Measurements from ENCODE around the gene PDE8A. TPM values are rescaled to one million over a fixed set of nuclear protein-coding genes. Genes with fewer than 3 reads are reported as not detected.

Gene PDE8A
- total RNA-seq, 4 donors from 2014 or later, result 14.0 to 28.6 (median 22.2) TPM

DNA sequence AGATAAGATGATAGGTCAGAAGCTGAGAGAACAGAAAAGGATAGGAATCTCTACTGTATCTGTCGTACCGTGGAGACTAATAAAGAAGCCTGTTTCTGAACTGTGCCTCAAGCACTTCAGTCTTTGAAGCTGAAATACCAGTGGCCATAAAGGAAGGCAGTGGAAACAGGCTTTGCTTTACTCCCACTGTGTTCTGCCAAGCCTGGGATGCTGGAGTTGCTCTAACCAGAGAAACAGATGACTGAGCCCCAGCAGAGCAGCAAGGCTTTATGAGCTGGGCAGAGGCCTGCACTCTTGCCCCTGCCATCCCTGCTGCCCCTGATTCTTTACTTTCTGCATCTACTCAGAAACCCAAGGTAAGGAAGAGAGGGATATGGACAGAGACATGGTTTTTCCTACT is 89.4 kb downstream of the PDE8A start:
- no peak for DNase-seq
- no peaks in the 10 kb centered on the region for H3K27me3 ChIP-seq
- intact Hi-C loops (cut with DNase I), result no loop called here
- H3K4me3 ChIP-seq, result no peak overlapping the region
- WGBS, 2 donors, result 88 to 93% methylated on average over 2 of the region's 2 CpGs
- no peak overlapping the region for H3K27ac ChIP-seq
- H3K9me3 ChIP-seq, result no peaks in the 10 kb centered on the region
- peaks cover 0 to 43% (median 0%) of the 10 kb centered on the region in 3 donors for H3K36me3 ChIP-seq
- TF ChIP-seq, protein P1, sequence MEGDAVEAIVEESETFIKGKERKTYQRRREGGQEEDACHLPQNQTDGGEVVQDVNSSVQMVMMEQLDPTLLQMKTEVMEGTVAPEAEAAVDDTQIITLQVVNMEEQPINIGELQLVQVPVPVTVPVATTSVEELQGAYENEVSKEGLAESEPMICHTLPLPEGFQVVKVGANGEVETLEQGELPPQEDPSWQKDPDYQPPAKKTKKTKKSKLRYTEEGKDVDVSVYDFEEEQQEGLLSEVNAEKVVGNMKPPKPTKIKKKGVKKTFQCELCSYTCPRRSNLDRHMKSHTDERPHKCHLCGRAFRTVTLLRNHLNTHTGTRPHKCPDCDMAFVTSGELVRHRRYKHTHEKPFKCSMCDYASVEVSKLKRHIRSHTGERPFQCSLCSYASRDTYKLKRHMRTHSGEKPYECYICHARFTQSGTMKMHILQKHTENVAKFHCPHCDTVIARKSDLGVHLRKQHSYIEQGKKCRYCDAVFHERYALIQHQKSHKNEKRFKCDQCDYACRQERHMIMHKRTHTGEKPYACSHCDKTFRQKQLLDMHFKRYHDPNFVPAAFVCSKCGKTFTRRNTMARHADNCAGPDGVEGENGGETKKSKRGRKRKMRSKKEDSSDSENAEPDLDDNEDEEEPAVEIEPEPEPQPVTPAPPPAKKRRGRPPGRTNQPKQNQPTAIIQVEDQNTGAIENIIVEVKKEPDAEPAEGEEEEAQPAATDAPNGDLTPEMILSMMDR (IDR thresholded peaks at IDR 0.05), result no peak
- H3K4me1 ChIP-seq, result no peaks in the 10 kb centered on the region

DNA sequence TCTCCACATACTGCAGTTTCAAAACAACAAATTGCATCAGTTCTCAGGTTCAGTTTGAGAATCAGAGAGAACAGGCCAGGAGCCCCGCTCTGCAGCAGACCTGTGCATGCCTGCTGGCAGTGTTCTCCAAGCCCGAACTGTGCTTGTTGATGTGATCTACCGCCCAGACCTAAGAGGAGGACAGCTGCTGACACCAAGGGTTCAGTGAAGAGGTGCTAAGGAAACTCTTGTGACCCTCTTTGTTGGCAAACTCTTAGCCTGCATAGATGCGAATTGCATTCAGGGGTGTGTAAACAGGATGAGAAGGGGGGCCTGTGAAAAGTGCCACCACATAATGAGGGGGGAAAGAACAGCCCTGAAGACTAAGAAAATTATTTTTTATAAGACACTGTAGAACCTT is 89.8 kb downstream of the PDE8A start:
- TF ChIP-seq POLR2A (IDR thresholded peaks at IDR 0.05), result no peak
- TF ChIP-seq, protein P1 (IDR thresholded peaks at IDR 0.05), result no peak
- H3K27ac ChIP-seq, result no peak overlapping the region
- peaks cover 0 to 45% (median 0%) of the 10 kb centered on the region in 3 donors for H3K36me3 ChIP-seq
- no peaks in the 10 kb centered on the region for H3K27me3 ChIP-seq
- 89 to 94% methylated on average over 4 of the region's 4 CpGs for whole genome bisulfite sequencing, 2 donors
- intact Hi-C loops (cut with DNase I), result no loop called here
- H3K9me3 ChIP-seq, result no peaks in the 10 kb centered on the region
- no peak overlapping the region for H3K4me3 ChIP-seq
- no peaks in the 10 kb centered on the region for H3K4me1 ChIP-seq
- no peak for DNase-seq

DNA sequence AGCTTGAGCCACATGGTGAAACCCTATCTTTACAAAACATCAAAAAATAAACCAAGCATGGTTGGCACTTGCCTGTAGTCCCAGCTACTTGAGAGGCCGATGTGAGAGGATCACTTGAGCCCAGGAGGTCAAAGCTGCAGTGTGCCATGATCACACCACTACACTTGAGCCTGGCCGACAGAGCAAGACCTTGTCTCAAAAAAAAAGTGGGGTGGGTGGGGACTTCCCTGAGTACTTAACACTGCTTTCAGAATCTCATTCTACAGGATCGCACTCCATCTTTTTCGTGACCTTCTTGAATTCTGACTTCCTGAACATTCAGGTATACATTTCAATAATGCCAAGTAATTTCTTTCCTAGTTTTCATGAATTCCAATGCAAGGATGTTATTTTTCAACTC is 91.3 kb downstream of the PDE8A start:
- WGBS, 2 donors, result 82 to 89% methylated on average over 4 of the region's 4 CpGs
- Histone ChIP-seq H3K4me1 (no peaks in the 10 kb centered on the region), H3K27ac (no peak overlapping the region), H3K27me3 (no peaks in the 10 kb centered on the region), H3K36me3 (peaks cover 0 to 48% (median 0%) of the 10 kb centered on the region in 3 donors), H3K4me3 (no peak overlapping the region), H3K9me3 (no peaks in the 10 kb centered on the region)
- TF ChIP-seq, protein P1 (IDR thresholded peaks at IDR 0.05), result no peak
- no peak for TF ChIP-seq POLR2A (IDR thresholded peaks at IDR 0.05)
- no peak for DNase-seq
- intact Hi-C loops (cut with DNase I), result no loop called here

DNA sequence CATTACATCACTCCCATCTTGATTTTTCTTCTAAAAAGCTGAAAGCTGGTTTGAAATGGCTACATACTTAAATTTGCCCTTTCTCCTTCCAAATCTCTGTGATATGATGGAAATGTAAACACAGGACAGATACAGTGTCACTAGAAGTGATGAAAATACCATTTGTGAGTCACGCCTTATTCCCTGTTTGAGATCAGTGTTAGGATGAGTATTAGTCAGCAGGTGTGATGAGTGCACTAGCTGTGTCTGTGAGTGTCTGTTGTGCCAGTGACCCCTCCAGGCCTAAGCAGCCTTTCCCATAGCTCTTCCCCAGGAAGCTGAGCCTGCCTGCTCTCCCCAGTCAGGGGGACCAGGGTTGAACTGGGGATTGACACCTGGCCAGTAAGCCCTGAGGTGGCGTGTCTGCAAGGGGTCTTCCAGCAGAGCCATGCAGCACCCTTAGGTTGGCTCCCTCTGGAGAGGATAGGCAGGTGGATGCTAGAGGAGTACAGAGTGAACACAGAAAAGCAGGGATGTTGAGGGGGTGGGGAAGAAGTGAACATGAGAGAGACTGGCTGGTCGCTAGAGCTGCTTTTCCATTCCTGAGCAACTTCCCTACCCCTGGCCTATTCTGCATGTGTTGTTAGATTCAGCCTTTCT is 92.0 kb downstream of the PDE8A start:
- H3K27me3 ChIP-seq, result no peaks in the 10 kb centered on the region
- TF ChIP-seq POLR2A (IDR thresholded peaks at IDR 0.05), result no peak
- TF ChIP-seq, protein P1 (IDR thresholded peaks at IDR 0.05), result no peak
- intact Hi-C loops (cut with DNase I), result no loop called here
- 91 to 93% methylated on average over 2 to 3 of the region's 3 CpGs for WGBS, 2 donors
- DNase-seq, result no peak
- H3K27ac ChIP-seq, result no peak overlapping the region
- no peak overlapping the region for H3K4me3 ChIP-seq
- H3K9me3 ChIP-seq, result no peaks in the 10 kb centered on the region
- no peaks in the 10 kb centered on the region for H3K4me1 ChIP-seq
- H3K36me3 ChIP-seq, result peaks cover 0 to 48% (median 0%) of the 10 kb centered on the region in 3 donors

DNA sequence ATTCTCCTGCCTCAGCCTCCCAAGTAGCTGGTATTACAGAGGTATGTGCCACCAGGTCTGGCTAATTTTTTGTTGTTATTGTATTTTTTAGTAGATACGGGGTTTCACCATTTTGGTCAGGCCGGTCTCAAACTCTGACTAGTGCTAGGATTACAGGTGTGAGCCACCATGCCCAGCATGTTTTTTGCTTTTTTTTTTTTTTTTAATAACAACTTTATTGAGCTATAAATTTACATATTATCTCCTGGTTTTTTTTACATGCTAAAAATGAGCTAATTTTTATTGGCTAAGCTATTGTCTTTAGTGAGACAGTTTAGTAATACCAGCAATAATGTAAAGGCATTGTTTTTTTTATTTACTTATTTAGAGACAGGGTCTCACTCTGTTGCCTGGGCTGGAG is 105.2 kb downstream of the PDE8A start:
- H3K4me1 ChIP-seq, result no peaks in the 10 kb centered on the region
- H3K27me3 ChIP-seq, result no peaks in the 10 kb centered on the region
- H3K4me3 ChIP-seq, result no peak overlapping the region
- no peak for DNase-seq
- WGBS, 2 donors, result 97% methylated on average over 2 of the region's 2 CpGs
- intact Hi-C loops (cut with DNase I), result no loop called here
- no peak for TF ChIP-seq POLR2A (IDR thresholded peaks at IDR 0.05)
- TF ChIP-seq, protein P1 (IDR thresholded peaks at IDR 0.05), result no peak
- peaks cover 0 to 91% (median 0%) of the 10 kb centered on the region in 3 donors for H3K36me3 ChIP-seq
- H3K27ac ChIP-seq, result no peak overlapping the region
- H3K9me3 ChIP-seq, result no peaks in the 10 kb centered on the region
